HG02798 (cell line): Measurements from ENCODE around the gene RAD51B.
"Not testable (repeated sequence)": the region's sequence is repeated elsewhere in the genome, so short reads cannot be mapped to it uniquely, and the experiment has no call there.

Source experiments
- ATAC-seq: cut with Tn5 transposase; IDR thresholded peaks from one replicate; pipeline ENCODE4 v1.9.1; 2021; ENCODE audit warnings: mild to moderate bottlenecking; ENCODE audit not compliant: unreplicated experiment, poor library complexity

RAD51B gene

DNA sequence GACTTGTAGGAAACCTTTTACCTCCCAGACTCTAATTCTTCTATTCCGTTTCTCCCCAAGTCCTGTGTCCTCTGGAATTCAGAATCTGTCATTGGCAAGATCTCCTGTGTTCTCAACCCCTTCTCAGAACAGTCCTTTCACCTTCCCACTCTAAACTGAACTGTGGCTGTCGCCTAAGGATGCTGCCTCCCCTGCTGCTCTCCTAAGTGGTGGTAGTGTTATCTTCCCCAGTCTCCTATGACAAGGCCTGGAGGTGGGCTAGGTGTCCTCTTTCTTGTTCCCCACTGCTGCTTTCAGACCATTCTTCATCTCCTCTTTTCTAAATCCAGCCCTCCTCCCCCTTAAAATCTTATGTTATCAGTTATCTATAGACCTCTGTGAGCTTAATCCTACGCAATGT, 397.4 kb downstream of the RAD51B start:
- ATAC-seq = no peak

DNA sequence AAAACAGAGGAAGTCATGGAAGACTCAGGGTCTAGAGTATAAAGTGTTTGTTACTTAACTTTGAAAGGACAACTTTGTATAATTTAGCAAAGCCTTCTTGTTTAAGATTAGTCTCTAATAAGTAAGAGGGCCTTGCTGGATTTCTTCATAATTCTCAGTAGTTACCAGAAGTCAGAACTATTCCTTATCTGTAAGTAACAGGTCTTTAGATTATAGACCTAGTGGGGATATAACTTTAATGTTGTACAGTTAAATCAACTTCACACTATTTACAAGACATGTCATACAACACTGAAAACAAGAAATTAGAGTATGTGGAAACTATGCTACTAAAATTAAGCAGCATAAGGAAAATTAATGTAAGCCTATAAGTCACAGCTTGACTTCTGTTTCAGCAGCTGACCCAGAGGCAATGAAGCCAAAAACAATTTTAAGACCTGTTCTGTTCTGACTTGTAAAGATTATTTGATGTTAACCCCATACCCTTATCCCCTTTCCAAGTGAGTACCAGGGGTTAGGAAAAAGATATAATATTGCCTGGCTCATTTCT, 398.3 kb downstream of the RAD51B start:
- no peak for ATAC-seq

DNA sequence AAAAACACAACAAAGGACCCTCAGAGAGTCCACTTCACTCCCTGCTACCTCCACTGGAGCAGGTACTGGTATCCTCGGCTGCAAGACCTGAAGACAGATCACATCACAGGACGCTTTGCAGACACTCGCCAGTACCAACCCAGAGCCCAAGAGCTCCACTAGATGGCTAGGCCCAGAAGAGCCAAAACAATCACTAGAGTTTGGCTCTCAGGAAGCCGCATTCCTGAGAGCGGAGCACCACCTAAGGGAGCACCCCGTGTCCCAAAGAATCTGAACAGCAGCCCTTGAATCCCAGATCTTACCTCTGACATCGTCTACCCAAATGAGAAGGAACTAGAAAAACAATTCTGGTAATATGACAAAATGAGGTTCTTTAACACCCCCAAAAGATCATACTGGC, 399.8 kb downstream of the RAD51B start:
- ATAC-seq = no peak

DNA sequence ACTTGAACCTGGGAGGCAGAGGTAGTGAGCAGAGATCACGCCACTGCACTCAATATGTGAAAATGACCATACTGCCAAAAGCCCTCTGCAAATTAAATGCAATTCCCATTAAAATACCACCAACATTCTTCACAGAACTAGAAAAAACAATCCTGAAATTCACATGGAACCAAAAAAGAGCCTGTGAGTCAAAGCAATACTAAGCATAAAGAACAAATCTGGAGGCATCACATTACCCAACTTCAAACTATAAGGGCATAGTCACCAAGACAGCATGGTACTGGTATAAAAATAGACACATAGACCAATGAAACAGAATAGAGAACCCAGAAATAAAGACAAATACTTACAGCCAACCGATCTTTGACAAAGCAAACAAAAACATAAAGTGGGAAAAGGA, 401.5 kb downstream of the RAD51B start:
- not testable (repeated sequence) for ATAC-seq

DNA sequence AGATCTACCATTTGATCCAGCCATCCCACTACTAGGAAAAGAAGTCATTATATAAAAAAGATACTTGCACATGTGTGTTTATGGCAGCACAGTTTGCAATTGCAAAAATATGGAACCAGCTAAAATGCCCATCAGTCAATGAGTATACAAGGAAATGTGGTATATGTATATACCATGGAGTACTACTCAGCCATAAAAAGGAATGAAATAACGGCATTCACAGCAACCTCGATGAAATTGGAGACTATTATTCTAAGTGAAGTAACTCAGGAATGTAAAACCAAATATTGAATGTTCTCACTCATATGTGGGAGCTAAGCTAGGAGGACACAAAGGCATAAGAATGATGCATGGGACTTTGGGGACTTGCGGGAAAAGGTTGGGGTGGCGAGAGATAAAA, 402.6 kb downstream of the RAD51B start:
- no peak for ATAC-seq

DNA sequence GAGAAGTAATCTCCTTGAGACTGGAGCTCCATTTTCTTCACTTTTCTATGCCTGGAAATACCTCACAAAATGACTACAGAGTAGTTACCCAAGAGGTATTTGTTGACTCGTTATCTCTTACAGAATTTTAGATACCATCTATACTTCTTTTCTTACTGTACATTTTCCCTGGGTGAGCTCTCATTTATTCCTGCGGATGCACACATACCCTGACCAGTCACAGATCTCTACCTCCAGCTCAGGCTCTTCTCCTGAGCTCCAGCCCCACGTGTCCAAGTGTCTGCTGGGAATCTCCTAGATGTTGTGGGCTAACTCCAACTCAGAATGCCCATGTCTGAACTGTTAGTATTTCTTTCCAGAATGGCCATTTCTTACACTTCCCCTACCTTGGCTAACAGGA, 403.1 kb downstream of the RAD51B start:
- no peak for ATAC-seq

DNA sequence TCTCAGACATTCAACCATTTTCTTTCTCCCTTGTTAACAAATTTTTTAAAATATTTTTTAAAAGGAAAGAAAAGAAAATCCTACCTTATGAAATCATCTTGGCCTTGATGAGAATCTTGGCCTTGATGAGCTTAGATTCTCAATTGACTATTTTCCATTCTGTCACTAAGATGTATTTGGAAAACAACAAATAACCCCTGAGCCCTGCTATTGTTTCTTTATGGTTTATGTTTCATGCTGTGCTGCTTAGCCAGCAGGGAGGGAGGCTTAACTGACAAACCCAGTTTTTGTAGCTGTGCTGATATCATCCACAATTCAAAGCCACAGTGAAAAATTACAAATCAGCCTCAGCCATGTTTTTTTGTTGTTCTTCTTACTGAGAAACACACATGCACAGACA, 404.1 kb downstream of the RAD51B start:
- no peak for ATAC-seq

DNA sequence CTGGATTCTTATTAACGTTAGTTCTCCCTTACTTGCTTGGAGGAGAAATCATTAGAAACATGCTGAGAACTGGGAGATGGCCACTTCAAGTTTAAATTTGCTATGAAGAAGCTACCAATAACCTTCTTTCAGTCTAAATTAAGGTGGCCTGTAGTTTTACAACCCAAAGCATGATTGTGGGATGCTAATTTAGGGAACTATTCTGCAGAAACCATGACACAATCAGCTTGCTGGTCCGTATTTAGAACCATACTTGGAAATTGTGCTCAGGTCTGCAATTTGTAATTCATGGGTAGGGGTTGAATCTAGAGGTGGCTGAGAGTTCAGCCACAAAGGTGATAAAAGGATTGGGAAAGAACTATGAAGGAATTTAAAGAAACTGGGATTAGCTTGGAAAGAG, 405.7 kb downstream of the RAD51B start:
- no peak for ATAC-seq

DNA sequence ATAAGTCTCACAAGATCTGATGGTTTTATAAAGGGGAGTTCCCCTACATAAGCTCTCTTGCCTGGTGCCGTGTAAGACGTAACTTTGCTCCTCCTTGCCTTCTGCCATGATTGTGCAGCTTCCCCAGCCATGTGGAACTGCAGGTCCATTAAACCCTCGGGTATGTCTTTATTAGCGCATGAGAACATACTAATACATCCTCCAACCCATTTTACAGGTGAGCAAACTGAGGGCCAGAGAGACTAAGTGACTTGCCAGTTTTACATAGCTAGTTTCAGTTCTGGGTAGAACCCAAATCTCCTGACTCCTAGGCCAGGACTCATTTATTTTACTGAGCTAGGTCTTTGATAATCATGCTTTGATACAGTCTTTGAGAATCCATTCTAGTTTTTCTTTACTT, 406.9 kb downstream of the RAD51B start:
- no peak for ATAC-seq

DNA sequence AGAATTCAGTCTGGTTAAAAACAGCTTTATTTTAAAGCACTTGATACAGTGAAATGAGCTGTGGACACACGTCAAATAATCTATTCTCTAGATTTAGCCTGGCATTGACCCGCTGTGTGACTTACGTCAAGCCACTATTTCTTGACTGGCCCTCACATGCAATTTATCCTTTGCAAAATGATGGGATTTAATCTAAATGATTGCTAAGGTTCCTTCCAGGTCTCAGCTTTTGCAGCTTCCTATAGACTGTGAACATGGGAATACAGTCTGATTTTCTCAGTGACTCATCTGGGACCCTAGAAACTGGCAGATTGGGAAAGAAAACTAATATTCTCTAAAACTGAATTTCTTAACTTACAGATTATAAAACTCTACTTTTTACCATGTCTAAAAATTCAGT, 409.1 kb downstream of the RAD51B start:
- ATAC-seq = no peak

DNA sequence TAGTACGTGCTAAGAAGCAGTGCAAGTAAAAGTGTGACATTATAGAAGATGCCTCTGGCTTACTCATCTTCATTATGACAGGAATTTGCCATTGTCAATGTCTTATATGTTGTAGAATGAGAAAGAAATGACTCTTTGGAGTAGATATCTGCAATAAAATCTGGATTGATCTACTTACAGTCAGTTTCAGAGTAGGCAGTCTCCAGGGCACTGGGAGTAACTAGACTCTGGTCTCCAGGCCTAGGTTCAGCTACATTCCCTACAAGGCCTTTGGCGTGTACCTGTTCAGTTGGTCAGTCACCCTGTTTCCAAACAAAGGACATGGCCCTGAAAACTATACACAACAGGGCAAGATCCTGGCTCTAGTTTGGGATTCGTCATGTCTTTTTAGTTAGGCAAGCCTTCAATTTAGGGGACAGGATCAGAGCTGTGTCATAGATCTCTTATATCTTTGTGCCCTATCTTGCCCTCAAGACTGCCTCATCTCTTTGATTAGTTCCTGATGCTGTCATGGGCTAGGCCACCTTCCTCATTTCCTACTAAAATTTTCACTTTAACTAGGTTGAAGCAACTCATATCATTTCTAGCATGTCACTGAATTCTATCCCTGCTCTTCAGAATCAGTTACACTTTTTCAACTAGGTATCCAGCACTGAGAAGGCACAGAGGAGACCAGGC, 410.0 kb downstream of the RAD51B start:
- no peak for ATAC-seq

DNA sequence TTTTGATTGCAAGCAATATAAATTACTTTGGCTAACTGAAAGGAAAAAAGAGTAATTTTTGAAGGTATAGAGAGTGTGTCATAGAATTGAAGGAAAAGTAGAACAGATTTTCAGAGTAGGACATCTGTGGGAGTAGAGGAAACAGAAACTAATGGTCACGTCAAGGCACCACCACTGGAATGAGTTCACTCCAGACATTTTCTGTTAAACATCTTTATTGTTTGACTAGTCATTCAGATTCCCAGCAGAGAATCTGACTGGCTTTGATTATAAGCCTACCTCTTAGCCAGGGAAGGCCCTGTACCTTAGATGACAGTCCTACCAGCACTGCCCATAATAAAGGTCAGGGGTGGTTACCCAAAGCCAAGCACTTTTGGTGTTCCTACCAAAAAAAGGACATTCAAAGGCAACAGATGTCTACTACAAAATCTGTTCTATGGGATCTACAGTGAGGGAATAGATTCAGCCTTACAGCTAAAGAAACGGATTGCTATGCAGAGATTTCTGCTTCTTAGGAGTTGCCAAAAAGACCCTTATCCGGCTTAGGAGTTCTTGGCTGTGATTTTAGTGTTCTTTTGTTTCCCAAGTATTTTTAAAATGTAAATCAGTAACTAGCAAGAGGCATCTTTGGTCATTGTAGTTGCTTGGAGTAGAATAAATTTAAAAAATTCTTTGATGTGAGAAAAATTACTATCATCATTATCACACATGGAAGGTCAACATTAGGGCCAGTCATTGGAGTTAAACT, 410.8 kb downstream of the RAD51B start:
- ATAC-seq = no peak

DNA sequence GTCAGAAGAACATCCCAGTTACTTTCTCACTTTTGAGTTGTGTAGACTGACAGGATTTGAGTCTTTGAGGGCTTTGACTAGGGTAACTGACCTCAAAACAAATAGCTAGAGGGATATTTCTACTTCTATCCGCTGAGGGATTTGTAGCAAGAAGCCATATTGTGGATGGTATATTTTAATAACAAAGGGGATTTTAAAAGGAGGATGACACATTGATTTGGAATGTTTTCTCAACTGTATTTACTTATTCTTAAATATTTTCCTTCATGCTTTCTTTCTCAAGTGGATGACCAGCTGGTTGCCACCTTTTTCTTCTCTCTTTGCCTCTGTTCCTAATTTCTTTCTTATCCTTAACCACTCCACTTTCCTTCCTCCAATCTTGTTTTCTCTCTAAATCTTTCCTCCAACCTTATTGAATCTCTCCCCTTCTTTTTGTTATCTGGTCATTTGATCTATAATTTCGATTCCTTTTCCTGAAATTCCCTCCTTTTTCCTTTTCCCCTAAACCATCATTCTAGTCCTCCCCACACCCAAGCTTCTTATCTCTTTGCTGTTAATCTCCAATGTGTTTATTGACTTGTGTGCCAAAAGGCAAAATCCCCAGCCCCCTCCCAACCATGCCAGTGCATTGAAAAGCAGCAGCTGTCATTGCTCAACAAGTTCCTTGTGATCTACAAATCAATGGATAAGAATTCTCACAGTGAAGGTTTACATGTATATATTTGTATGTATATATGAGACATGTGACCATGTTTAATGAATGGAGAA, 411.6 kb downstream of the RAD51B start:
- ATAC-seq = no peak

DNA sequence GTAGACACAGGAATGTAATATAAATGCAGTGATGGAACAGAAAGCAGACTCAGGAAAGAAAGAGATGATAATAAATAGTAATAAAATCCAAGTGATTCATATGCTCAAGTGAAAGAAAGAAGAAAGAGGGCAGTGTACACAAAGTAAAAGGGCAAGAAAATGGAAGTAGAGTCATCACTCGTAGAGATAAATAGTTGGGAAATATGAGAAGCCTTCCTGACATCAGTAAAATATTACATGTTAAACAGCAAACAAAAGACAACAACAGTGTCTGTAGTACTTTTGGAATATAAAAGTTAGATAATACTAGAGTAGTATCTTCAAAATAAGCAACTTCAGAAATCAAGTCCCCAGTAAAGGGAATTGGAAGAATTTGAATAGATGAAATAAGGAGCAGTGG, 412.3 kb downstream of the RAD51B start:
- ATAC-seq = no peak

DNA sequence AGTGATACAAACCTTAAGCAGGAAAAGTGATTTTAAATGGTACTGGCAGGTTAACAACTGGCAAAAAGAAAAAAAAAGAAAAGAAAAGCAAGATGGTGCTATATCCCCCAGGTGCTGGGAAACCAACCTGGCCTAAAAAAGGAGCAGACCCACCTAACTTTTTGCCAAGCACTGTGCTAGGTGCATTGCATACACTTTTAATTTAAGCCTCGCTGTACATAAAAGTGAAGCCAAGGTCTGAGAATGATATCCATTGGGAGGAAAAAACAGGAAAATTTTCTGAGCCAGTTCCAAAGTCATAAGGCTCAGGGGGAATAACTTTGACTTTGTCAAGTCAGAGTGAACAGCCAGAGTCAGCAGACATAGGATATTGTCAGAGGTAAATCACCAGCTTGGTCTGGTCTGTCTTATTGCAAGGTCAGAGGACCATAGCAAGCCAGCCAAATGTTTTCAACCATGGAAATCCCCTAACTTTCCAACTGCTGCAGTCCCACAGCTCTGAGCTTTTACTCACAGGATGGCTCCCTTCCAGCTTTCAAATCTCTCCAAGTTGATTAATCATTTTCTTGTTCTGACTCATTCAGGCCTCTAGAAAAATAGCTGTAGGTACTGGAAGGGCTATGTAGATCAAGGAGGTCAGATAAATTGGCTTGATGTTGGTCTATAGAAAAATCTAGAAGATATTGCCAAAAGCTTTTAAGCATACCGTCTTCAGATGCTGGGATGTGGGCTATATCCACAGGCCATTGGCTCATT, 412.9 kb downstream of the RAD51B start:
- ATAC-seq = peak; percentile 90

DNA sequence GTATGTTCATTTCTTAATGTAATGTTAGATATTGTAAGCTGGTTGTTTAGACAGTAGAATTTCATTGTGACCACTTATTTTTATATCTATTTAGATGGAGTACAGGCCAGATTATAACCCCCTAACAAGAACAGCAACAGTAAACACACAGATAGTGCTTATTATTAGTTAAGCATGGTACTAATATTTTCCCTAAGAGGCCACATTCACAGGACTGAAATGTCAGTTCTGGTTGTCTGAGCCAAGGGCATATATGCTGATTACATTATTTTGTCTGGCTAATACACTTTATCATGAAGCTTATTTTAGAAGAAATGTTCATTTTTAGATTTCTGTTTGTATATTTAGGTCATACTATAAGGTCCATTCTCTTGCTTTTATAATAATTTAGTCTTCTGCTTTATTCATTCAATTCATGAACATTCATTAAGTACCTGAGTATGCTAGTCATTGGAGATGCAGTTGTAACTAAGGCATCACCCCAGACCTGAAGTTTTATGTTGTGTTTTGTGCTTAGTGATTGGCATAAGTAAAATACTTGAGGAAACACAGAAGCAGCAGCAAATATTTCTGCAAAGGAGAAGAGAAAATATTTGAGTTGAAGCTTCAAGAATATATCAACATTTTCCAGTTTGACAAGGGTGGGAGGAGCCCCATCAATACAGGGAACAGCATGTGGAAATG, 413.7 kb downstream of the RAD51B start:
- ATAC-seq = peak; percentile 9

DNA sequence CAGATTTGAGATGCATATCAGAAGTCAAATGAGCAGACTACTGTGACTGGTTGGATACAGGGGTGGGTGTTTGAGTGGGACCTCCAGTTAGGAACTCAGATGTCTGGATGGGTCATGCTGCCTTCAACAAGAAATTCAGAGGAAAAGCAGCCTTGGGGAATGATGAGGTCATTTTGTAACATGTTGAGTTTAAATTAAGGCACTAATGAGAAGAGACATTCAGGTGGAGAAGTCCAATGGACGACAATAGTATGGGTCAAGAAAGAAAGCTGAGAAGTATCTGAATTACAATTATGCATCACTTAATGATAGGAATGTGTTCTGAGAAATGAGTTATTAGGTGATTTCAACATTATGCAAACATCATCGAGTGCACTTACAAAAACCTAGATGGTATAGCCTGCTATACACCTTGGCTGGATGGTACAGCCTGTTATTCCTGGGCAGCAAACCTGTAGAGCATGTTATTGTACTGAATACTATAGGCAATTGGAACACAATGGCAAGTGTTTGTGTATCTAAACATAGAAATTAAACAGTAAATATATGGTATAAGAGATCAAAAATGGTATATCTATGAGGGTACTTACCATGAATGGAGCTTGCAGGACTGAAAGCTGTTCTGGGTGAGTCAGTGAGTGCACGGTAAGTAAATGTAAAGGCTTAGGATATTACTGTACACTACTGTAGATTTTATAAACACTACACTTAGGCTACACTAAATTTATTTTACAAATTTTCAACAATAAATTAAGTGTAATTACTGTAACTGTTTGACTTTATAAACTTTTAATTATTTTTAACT, 414.7 kb downstream of the RAD51B start:
- ATAC-seq = no peak

DNA sequence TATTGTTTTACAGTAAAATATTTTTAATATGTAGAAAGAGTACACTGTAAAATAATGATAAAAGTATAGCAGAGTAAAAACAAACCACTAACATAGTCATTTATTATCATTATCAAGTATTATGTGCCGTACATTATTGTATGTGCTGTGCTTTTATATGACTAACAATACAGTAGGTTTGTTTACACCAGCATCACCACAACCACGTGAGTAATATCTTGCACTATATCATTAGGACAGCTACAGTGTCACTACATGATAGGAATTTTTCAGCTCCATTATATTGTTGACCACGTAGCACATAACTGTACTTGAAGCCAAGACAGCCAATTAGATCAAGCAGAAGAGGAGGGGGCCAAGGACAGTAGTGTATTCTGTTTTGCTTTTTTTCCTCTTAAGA, 415.4 kb downstream of the RAD51B start:
- no peak for ATAC-seq
